Vagina (tissue), 2 donors: ENCODE measurements around the gene CENPS.

Experiments used
- POLR2A ChIP-seq, 2 donors: fragments of 450-650 bp; IDR thresholded peaks; one replicate each; pipeline ENCODE4 v1.6.1; 2017; ENCODE audit warnings: antibody characterized with exemption in 2 of 2, mild to moderate bottlenecking in 2 of 2, moderate library complexity in 2 of 2
- POLR2AphosphoS5 ChIP-seq, 2 donors: sonication (generic); formaldehyde crosslinking; IDR thresholded peaks; one replicate each; pipeline ENCODE4 v1.9.0; 2017; ENCODE audit warnings: antibody characterized with exemption in 2 of 2, mild to moderate bottlenecking in 2 of 2, low read depth in 1 of 2; ENCODE audit not compliant: insufficient read depth in 1 of 2
- TF ChIP-seq, protein P1 (sequence below), 3 experiments: fragments of 450-650 bp in 2 of 3; fragments of 200-600 bp in 1 of 3; sonication (generic) in 1 of 3; IDR thresholded peaks; one replicate each; pipeline ENCODE4 v1.5.1; 2017 to 2019; ENCODE audit warnings: antibody characterized with exemption in 3 of 3, mild to moderate bottlenecking in 2 of 3, moderate library complexity in 2 of 3

GRCh38 chr1:10440305-10440704 lies 10.1 kb downstream of the CENPS start:
- TF ChIP-seq, protein P1, sequence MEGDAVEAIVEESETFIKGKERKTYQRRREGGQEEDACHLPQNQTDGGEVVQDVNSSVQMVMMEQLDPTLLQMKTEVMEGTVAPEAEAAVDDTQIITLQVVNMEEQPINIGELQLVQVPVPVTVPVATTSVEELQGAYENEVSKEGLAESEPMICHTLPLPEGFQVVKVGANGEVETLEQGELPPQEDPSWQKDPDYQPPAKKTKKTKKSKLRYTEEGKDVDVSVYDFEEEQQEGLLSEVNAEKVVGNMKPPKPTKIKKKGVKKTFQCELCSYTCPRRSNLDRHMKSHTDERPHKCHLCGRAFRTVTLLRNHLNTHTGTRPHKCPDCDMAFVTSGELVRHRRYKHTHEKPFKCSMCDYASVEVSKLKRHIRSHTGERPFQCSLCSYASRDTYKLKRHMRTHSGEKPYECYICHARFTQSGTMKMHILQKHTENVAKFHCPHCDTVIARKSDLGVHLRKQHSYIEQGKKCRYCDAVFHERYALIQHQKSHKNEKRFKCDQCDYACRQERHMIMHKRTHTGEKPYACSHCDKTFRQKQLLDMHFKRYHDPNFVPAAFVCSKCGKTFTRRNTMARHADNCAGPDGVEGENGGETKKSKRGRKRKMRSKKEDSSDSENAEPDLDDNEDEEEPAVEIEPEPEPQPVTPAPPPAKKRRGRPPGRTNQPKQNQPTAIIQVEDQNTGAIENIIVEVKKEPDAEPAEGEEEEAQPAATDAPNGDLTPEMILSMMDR (IDR thresholded peaks at IDR 0.05) = no peak
- TF ChIP-seq POLR2AphosphoS5 (IDR thresholded peaks at IDR 0.05; ENCODE audit: insufficient read depth in 1 of 2, low read depth in 1 of 2) (no peak), POLR2A (IDR thresholded peaks at IDR 0.05) (no peak)
